Inflammatory macrophage (primary cell): ENCODE data around the gene GMDS.

ENCODE experiments used
- DNase-seq, 2 donors: peaks; one replicate each; pipeline ENCODE4 v3.0.0-alpha.2; 2020 to 2022

The GMDS gene

DNA sequence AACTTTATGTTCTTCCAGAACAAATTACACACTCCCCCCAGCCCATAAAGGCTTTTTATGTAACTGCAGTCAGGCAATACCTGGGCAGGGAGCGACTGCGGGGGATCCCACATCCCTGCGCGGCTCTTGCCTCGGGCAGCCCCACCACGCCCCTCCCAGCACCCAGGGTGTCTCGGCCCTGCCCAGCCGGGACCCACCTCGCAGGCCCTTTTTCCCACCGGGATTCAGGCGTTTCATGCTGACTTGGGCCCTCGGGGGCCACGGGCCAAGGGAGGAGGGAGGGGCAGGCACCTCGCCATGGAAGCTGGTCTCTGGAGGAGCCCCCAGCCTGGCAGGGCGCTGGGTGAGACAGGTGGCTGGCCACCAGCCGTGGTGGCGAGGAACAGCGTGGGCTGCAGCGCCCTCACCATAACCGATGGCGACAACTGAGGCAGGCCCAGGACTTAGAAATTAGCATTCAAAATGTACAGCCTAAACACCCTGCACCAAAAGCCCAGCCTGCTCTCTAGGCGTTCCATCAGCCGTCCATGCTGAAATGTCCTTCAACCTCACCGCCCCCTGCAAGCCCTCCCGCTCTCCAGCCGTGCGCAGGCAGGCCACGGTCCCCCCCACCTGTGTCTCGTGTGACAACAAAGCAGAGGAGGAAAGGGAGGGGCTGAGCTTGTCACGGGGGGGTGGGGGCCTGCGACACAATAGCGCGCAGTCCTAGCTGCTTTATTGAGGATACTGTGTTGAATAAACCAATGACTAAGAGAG lies 650.8 kb downstream of the GMDS start:
- DNase-seq = no peak

DNA sequence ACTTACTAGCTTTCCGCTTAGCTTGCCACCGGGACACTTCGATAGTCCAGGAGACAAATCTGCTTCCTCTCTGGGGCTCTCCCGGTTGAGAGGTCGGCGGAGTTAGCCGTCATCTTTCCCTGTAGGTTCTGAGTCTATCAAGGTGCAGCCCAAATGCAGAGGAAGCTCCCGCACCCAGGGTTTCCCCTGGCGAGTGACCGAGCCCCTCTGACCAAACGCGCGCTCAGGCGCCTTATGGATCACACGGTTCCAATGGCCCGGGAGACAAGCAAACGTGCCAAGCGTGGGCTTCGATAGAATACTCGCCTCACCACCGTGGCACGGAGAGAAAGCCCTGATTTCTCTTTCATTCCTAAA lies 651.5 kb downstream of the GMDS start:
- DNase-seq = no peak

DNA sequence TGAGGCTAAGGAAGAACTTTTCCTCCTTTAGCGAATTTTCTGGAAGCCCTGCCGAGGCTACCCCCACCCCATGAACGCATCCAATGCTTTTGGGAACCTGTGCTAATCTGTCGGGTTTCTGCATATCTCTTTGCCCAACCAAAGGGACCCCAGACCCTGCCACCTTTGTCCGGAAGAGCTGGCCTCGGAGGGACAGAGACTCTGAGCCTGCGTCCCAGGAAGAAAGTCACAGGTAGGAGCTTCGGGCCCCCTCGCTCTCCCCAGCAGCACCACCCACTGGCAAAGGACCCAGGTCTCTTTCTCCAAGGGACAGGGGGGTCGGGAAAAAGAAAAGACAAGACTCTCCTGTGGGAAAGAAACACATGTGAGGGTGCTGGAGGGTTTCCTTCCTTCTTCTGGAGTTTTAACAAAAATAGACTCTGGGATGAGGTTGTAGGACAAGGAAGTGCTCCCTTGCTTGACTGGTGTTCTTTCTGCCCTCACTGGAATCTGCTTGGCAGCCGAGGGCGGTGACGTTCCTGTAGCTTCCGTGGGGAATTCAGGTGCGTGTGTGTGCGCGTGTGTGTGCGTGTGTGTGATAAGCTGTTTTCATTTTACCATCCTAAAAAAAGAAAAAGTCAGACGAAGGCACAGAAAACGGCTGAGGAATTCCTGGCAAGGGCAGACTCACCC lies 652.0 kb downstream of the GMDS start:
- DNase-seq = no peak

DNA sequence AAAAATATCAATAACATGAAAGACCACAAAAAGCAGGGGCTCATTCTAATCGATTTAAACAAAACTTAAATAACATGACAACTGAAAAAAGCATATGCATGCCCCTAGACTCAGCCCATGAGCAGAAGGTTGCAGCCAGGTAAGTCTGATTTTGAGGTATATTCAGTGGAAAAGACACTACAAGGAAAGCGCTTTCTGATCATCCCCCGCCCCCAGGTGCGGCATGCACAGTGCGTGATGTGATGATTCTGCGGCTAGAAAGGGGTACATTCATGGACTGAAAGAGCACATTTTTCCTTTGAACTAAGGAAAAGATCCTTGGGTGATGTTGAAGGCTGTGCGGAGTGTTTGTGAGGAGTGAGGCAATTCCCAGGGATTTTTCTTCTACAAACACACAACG lies 652.6 kb downstream of the GMDS start:
- DNase-seq = no peak

DNA sequence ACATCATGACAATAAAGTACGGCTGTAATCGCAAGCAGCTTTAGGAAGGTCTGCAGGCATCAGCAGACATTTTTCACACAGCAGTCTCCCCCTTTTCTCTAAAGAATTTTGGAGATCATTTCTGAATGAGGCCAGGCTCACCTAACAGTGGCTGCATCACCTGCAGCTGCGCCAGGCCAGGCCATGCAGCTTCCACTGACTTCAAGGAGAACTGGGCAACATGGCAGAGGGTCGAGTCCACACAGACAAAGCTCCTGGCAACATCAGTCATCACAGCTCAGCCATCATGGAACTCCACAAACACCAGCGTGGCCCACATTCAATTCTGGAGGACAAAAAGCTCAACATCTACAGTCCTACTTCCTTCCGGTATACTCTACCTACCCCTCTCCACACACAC lies 653.5 kb downstream of the GMDS start:
- DNase-seq = no peak

DNA sequence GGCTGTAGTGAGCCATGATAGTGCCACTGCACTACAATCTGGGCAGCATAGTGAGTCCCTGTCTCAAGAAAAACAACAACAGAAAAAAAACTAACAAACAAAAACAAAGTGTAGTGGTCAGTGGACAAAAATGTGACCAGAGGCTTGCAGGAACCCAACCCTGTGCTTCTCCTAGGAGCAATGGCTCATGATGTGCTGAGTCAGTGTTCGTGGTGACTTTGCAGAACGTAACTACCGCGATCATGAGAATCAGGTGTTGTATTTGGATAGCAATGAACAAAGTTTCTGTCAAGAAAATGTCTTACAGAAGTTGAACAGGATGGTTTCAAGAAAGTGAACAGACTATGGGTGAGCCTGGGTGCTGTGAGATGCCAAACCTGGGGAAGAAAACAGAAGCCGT lies 654.2 kb downstream of the GMDS start:
- DNase-seq = no peak

DNA sequence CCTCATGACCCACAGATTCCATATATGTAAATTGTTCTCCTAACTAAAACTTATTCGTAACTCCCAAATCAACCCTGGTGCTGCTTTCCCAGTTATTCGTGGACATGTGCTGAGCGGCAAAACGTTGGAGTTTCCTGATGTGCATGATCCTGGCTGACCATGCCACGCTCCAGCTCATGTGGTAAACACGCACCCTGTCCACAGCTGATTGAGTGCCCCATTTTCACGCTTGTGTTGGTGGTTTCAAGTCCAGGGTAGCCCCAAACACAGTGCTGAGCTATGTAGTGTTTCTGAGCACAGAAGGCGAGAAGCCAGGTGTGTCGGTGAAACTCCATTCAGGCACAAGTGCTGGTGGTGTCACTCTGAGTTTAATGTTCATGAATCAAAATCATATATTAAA lies 654.8 kb downstream of the GMDS start:
- no peak for DNase-seq

DNA sequence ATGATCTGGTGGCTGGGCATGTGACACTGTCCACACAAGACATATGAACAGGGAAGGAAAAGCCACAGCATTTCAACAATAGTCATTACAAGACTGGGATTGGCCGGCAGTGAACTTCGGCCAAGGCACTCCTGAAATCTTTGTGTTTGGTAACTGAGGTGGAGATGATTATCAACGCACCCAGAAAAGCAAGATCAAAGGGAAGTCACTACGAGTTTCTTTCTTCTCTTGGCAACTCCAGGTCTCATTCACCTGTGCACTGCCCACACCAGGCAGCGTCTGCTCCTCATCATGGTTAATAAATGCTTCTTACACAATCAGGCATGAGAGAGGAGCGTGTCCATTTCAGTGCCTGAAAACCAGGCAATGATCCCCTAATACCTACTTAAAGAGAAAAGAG lies 656.2 kb downstream of the GMDS start:
- no peak for DNase-seq

DNA sequence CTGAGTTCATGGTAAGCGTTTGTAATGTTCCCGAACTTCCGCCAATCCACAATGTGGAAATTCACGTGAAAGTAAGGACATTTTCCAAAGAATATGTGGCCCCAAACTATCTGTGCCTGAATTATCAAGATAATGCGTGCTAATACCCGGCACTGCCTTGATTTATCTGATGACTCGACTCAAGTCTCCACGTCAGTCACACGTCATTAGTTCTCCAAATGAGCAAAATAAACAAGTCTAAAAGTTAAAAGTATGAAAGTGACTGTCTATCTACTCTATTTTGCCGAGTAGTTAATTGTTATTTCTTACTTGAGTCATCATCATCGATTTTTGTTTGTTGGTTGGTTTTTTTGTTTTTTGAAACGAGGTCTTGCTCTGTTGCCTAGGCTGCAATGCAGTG lies 657.4 kb downstream of the GMDS start:
- no peak for DNase-seq

DNA sequence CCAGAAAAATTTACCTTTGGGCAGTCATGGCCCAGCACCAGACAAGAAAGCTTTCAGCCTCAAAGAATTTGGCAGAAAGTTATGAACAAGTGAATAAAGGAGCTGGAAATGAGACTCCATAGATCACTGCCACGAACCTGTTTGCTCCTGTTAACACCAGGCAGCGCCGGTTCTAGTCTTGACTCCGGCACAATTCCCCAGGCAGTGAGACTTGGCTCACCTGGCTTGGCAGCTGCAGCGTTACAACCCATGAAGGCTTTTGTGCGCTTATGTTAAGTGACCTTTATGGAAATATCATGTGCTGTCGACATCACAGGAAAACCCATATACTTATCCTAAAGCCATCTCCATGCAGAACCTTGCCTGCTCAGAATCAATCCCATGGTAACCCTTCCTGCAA lies 657.9 kb downstream of the GMDS start:
- no peak for DNase-seq

DNA sequence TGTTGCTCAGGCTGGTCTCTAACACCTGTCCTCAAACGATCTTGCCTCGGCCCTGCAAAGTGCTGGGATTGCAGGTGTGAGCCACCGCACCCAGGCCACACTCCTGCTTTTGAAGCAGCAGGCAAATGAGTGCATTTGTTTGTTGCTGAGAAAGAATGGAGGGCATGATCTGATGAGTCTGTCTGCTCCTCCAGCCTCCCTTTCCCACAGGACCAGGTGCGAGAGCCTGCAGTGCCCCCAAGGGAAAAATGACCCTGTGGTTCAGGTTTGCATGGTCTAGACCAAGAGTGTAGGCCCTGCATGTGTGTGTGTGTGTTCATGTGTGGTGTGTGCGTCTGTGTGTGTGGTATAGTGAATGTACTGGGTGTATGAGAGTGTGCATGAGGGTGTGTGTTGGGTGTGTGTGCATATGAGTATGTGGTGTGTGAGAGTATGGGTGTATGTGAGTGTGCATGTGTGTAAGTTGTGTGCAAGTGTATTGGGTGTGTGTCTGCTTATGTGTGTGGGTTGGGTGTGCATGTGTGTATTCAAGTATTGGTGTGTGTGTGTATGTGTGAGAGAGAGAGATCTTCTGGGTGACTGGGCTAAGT lies 658.4 kb downstream of the GMDS start:
- no peak for DNase-seq

DNA sequence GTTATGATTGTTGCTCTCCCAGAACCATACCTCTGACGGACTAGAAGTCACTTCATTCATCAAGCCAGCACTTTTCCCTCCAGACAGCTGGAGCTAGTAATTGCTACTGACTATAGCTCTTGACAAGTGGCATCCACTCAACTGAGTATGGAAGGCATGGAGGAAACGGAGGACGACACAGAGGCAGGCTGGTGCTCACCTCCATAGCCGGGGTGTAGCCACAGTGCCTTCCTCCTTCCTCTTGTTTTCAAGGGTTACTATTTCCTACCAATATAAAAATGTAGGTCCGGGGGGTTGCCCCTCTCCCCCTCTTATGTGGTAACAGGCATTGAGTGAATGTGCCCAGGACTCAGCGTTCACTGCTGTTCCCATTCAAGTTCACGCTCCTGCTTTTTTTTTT lies 659.1 kb downstream of the GMDS start:
- DNase-seq = no peak

DNA sequence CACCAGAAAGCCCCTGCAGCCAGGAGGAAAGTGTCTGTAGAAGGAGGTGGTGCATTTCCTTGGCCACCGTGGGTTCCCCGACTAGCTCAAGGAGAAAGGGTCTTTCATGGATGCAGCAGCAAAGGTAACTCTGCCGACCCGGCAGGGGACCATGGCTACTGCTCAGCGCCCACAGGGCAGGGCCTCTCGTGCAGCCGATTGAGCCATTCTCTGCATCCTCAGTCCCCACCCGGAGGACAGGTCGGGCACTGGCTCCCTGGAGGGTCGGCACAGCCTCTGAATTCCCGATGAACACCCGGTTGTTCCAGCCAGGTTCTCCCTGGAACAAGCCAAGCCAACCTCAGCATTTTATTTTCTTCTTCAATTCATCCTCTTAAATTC lies 659.7 kb downstream of the GMDS start:
- no peak for DNase-seq

DNA sequence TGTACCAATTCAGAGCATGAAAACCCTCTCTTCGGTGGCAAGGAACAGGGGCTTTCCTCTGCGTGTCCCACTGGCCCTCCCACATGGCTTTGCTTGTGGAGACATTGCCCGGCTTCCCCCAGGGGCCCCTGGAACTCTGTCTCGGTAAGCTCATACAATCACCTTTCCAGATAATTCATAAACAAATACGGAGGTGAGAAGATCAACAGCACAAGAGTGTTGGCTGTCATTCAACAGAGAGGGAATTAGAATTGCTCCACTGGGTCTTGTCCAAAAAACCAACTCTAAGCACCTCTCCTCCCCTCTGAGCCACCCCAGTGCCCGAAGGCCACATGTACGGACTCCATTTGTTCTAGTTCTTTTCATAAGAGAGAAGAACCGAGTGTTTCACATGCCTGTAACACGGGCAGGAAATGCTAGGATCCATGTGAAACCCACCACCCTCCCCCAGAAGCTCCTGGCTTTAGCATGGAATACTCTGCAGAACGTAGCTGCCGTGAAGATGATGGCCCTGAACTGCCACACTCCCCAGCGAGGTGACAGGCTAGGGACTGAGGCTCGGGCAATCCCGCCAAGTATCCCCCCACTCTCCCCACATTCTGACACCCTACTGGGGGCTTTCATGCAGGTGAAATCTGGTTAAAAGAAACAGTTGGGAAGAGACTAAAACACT lies 660.3 kb downstream of the GMDS start:
- no peak for DNase-seq

DNA sequence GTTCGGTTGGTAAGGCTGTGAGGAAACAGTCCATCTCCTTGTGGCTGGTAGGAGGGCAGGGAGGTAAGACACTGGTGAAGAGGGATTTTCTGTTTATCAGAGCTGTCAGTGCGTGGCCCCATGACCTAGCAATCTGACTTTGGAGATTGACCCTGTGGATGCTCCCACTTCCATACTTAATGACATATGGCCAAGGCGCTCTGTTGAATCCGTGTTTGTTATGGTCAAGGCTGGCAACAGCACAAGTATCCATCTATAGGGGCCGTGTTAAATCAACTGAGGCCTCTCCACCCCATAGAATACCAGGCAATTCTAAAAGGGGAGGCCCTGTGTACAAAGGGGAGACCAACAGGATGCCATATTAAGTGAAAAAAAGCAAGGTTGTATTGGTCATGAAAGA lies 661.3 kb downstream of the GMDS start:
- no peak for DNase-seq

DNA sequence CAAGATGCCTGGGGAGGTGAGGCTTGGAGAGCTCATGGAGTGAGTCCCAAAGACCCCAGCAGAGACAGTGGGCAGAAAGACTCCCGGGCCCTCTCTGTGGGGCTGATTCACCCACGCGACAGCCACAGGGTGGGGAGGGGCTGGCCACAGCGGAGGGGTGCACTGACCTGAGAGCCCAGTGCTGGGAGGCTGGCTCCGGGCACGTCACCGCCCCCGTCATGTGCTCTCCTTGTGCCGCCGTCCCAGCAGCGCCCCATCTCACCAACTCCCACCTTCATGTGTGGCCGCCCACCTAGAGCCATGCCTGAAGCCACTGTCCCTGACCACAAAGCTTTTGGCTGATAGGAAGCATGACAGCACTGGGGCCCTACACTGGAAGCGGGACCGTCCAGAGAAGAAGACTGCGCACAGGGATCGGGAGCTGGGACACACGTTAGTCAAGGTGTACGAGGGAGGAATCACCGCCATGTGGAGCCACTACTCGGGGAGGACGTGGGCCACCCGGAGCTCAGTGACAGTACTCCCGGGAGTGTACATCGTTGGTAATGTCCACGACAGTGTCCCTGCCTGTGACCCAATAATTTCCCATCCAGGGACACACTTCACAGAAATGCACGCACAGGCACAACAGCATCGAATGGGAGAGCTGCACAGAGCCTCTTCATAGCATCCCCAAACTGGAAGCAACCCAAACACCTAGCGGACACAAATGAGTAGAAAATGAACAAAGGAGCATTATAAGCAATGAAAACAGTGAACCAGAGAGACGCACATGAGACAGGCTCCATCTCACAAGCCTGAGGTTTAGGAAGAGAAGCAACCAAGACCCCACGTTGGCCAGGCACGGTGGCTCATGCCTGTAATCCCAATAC lies 664.0 kb downstream of the GMDS start:
- DNase-seq = no peak

DNA sequence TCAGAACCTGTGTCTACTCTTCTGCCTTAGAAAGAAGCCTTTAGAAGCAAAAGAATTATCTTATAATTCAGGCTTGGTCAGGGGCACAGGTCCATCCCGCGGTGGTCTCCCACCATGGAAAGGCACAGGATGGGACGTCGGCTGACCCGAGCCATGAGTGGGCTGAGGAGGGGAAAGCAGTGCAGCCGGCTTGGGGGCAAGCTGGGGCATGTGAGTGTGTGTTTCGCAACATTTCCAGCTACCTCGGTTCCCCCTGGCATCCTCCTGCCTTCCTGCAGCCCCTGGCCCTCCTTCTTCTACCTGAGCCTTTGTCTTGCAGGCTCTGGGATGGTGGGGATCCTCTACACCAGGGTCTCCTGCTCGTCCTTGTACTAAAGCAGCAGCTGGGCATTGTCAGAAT lies 664.8 kb downstream of the GMDS start:
- DNase-seq = no peak

DNA sequence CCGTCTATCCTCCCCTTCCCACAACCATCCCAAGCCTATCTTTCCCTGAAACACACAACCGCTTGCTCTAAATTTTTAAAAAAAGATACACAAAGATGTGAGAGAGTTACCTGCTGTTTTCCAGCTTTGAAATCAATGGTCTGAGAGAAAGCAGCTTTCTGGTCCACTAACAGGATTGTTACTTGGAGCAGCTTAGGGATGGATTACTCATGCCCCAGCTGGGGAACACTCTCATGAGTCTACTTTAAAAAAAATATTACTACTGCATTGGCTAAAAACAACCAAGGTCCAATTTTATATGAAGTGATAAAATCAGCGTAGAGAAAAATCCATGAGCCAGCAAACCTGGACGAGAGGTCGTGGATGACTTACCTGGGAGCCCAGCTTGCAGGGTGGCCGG lies 665.3 kb downstream of the GMDS start:
- DNase-seq = no peak

DNA sequence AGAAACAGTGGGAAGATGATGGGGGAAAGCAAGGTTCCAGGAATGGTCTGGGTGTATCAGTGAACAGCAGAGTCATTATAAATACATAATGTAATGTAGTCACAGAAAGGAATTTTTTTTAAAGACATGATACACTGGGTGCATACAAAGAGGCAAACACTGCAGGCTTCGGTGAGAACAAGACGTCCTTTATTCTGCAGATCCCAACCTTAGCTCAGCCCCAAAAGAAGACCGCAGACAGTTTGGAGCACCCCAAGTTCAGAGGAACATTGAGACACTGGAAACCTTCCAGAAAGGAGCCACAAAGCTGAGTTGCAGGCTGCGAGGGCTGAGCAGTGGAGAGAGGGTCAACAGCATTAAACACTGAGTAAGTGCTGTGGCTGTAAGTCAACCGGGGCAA lies 666.3 kb downstream of the GMDS start:
- DNase-seq = no peak

DNA sequence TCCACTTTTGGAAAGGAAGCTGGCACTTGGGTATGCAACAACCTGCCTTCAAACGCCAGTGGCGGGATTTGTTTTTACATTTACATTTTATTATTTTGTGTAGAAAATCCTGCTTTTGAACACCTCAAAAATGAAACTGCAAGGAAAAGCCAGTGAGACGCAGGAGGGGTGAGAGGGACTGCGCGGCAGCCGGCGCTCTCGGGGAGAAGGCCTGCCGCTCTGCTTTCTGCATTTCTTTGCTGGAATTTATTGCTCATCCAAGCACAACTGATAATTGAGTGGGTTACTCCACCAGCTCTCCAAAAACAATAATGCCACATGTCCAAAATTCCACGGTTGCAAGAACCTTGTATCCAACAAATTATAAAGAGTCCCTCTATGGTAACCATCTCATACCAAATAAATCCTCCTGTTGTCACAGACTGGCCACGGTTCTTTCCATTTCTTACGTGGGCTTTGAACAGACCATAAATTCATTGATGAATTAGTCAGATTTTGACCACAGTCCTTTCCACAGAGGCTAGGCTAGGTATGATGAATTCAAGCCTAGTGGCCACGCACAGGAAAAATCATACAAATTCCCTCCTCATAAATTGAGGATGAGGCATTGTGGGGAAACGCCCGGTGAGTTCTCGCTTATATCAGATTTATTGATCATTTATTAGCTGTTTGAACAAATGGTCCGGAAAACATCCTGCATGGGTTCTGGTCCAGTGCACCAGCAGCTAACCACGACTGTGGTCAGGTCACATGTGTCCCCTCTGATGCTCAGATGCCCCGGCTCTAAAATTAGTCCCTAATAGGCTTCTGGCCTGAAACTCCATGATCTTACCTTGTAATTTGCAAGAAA lies 667.3 kb downstream of the GMDS start:
- DNase-seq = no peak

DNA sequence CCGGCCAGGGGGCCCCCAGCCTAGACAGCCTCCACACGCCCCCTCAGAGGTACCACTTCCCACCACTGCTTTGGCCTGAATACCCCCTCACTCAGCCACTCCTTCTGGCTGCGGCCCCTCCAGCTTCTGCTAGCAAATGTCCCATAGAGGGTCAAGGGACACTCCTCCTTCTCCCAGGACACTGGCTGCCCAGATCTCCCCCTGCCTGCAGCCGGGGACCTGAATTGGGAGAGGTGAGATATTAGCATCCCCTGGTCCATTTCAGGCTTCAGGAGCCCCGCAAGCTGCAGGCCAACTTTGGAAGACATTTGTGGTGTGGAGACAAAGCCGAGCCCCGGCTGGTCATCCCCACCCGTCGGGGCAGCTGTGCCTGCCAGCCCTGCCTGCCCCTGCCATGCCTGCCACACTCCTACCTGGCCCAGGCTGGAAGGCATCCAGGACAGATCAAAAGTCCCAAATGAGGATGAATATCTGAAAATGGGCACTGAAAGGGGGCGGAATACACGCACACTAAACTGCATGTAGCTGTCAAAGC lies 668.2 kb downstream of the GMDS start:
- no peak for DNase-seq

DNA sequence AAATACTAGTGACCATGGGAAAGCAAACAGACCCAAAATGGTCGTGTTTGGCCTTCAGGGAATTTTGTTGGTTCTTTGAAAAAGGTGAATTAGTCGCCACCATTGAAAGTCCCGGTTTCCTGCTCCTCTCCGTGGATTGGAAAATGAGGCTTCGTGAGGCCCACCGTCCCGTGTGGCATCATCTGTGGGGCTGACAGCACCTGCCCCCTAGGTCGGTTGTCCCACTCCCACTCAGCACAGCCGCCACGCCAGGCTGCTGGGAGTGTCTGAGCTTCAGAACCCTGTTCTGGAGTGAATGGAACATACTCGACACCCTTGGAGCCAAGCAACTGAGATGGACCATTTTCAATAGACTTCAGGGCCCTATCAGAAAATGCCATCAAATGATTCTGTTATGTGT lies 668.7 kb downstream of the GMDS start:
- no peak for DNase-seq
